Spleen (tissue), 11 donors: Measurements from ENCODE around the gene TEDC2. TPM values are rescaled to one million over a fixed set of nuclear protein-coding genes. Genes with fewer than 3 reads are reported as not detected.
A peak's percentile ranks its signal among the peaks of the same experiment; 100 is the strongest.

Source experiments
- DNase-seq: peaks from one replicate; pipeline ENCODE4 v3.0.0-alpha.2; 2020
- H3K27ac ChIP-seq, 8 donors: fragments of 200-600 bp; sonication (generic) in 7 of 8; 1 replicate in 4 of 8; 2 replicates in 4 of 8; pipeline versions ENCODE4 v1.5.0 to v1.8.0; 2016 to 2021; ENCODE audit warnings: inconsistent platforms in 4 of 8, mild to moderate bottlenecking in 4 of 8, moderate library complexity in 1 of 8
- H3K27me3 ChIP-seq, 7 donors: fragments of 200-600 bp; sonication (generic) in 6 of 7; replicated peaks in 1 of 7; 1 replicate in 4 of 7; 2 replicates in 3 of 7; pipeline versions ENCODE4 v1.5.0 to v1.8.0; 2016 to 2021; ENCODE audit warnings: inconsistent platforms in 3 of 7, mild to moderate bottlenecking in 1 of 7
- H3K36me3 ChIP-seq, 6 donors: fragments of 200-600 bp; sonication (generic) in 5 of 6; 1 replicate in 4 of 6; 2 replicates in 2 of 6; pipeline versions ENCODE4 v1.5.0 to v1.8.0; 2016 to 2021; ENCODE audit warnings: inconsistent platforms in 2 of 6
- H3K4me1 ChIP-seq, 6 donors: fragments of 200-600 bp; sonication (generic) in 5 of 6; 1 replicate in 3 of 6; 2 replicates in 3 of 6; pipeline versions ENCODE4 v1.5.0 to v1.8.0; 2016 to 2021; ENCODE audit warnings: inconsistent platforms in 3 of 6
- H3K4me3 ChIP-seq, 8 donors: fragments of 200-600 bp; sonication (generic) in 7 of 8; 1 replicate in 4 of 8; 2 replicates in 4 of 8; pipeline versions ENCODE4 v1.5.0 to v1.8.0; 2016 to 2021; ENCODE audit warnings: inconsistent platforms in 4 of 8, mild to moderate bottlenecking in 4 of 8, moderate library complexity in 2 of 8
- H3K9me3 ChIP-seq, 8 donors: fragments of 200-600 bp; sonication (generic) in 7 of 8; 1 replicate in 4 of 8; 2 replicates in 4 of 8; pipeline versions ENCODE4 v1.5.0 to v1.8.0; 2016 to 2021; ENCODE audit warnings: inconsistent platforms in 4 of 8
- POLR2A ChIP-seq, 3 donors: fragments of 450-650 bp; IDR thresholded peaks; one replicate each; pipeline ENCODE4 v1.5.1; 2017; ENCODE audit warnings: antibody characterized with exemption in 3 of 3, mild to moderate bottlenecking in 1 of 3
- POLR2AphosphoS5 ChIP-seq, 3 donors: sonication (generic); formaldehyde crosslinking; IDR thresholded peaks; one replicate each; pipeline ENCODE4 v1.5.1; 2017; ENCODE audit warnings: antibody characterized with exemption in 3 of 3
- WGBS, 5 donors: extraction: QIAGEN DNeasy Blood & Tissue Kit in 3 of 5; methylation state at CpG; one replicate each; pipeline versions ENCODE4 v1.1.5 to v1.1.7; 2013 to 2018; 5-methylcytosine and 5-hydroxymethylcytosine counted together
- intact Hi-C: fragments of 100-400 bp; cut with DNase I; formaldehyde crosslinking; loops from one replicate; pipeline ENCODE4 v1.15.0; 2023; ENCODE audit warnings: low total_unique reads
- polyA plus RNA-seq, 3 donors: library from polyadenylated mRNA; stranded (reverse); fragments of 200-250 nt; gene quantifications; one replicate each; pipeline ENCODE4 v1.2.1, GENCODE V29; 2013
- total RNA-seq, 7 donors: library from RNA; depleted of rRNA in 3 of 7; stranded (reverse); fragments of >200 nt in 3 of 7; fragmentation: NEBNext Ultra II Directional in 4 of 7; extraction: Animal tissue kit (Norgen Biotek cat#: 25700) in 4 of 7; gene quantifications; one replicate each; pipeline versions ENCODE4 v1.1.0 to v1.2.1, GENCODE V29; 2016 to 2021
- TF ChIP-seq, protein P1 (sequence below), 11 experiments: fragments of 200-600 bp in 7 of 11; fragments of 450-650 bp in 4 of 11; sonication (generic) in 4 of 11; IDR thresholded peaks in 8 of 11; conservative IDR thresholded peaks in 3 of 11; 1 replicate in 7 of 11; 2 replicates in 4 of 11; pipeline versions ENCODE4 v1.4.0 to v1.8.0; 2016 to 2021; ENCODE audit warnings: antibody characterized with exemption in 11 of 11, inconsistent platforms in 4 of 11, mild to moderate bottlenecking in 1 of 11
- donor health status: healthy with polysubstance abuse.
- donor health status: DM: no; HTN: no; CAD: no; lungs with moderate emphysema.
- donor health status: DM: no; HTN: no; CAD: no.
- donor health status: Bipolar disorder and iron deficiency.
- donor health status: healthy.
- donor health status: DM: no; HTN: no; CAD: no.
- donor health status: DM: yes; HTN: yes; CAD: no.

Gene TEDC2
- total and polyA plus RNA-seq, 10 donors, result 0.73 to 2.7 (median 1.6) TPM

DNA sequence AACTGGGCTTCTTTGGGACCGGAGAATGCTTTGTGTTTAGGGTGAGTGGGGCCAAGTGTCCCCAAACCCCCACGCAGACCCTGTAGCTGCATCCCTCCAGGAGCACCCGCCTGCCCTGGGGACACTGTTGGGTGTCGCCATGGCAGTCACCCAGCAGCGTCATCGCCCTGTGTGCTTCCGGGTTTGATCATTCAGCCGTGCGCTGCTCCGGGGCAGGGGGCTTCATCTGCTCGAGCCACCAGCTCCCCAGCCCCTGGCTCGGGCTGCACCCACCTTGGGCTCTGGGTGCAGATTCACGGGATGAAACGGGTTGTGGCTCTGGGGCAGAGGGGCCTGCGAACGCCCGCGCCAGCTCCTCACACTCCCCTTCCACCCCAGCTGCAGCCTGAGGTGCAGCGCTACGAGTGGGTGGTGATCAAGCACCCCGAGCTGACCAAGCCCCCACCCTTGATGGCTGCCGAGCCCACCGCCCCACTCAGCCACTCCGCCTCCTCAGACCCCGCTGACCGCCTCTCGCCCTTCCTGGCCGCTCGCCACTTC is 40.1 kb downstream of the TEDC2 start:
- peaks cover 0 to 47% (median 17%) of the 10 kb centered on the region in 6 donors for H3K36me3 ChIP-seq
- DNase-seq, result no peak
- no peaks in the 10 kb centered on the region for H3K9me3 ChIP-seq
- no peak for TF ChIP-seq POLR2A (IDR thresholded peaks at IDR 0.05)
- TF ChIP-seq, protein P1, sequence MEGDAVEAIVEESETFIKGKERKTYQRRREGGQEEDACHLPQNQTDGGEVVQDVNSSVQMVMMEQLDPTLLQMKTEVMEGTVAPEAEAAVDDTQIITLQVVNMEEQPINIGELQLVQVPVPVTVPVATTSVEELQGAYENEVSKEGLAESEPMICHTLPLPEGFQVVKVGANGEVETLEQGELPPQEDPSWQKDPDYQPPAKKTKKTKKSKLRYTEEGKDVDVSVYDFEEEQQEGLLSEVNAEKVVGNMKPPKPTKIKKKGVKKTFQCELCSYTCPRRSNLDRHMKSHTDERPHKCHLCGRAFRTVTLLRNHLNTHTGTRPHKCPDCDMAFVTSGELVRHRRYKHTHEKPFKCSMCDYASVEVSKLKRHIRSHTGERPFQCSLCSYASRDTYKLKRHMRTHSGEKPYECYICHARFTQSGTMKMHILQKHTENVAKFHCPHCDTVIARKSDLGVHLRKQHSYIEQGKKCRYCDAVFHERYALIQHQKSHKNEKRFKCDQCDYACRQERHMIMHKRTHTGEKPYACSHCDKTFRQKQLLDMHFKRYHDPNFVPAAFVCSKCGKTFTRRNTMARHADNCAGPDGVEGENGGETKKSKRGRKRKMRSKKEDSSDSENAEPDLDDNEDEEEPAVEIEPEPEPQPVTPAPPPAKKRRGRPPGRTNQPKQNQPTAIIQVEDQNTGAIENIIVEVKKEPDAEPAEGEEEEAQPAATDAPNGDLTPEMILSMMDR (IDR thresholded peaks at IDR 0.05 in 8 of 11, conservative IDR thresholded peaks at IDR 0.05 in 3 of 11), result no peak
- no peak for TF ChIP-seq POLR2AphosphoS5 (IDR thresholded peaks at IDR 0.05)
- peaks cover 10 to 42% (median 24%) of the 10 kb centered on the region in 6 donors for H3K4me1 ChIP-seq
- intact Hi-C loops, result loop anchor here (5.0 to 10.0 kb wide), 2 partner anchors 65 to 148 kb away; no protein-coding TSS in a partner anchor
- H3K27ac ChIP-seq, result no peak overlapping the region
- no peaks in the 10 kb centered on the region for H3K27me3 ChIP-seq
- WGBS, 5 donors, result 91 to 94% (median 93%) methylated on average over 21 to 29 of the region's 29 CpGs
- H3K4me3 ChIP-seq, result no peak overlapping the region

DNA sequence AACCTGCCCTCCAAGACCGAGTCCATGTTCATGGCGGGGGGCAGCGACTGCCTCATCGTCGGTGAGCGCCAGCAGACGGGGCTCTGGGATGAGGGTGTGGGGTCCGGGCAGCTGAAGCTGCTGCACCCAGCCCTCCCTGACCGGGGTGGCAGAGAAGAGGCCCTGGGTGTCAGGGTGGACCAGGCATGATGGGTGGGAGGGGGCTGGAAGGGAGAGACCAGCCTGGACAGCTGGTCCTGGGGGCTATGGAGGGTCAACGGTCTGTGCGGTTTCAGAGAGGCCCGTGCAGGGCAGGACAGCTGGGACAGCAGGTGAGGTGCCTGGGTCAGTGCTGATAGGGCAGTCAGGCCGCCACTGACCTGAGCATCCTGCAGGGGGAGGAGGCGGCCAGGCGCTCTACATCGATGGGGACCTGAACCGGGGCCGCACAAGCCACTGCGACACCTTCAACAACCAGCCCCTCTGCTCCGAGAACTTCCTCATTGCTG is 40.6 kb downstream of the TEDC2 start:
- intact Hi-C loops, result loop anchor here (5.0 kb wide), 1 partner anchor 148 kb away; no protein-coding TSS in a partner anchor
- 76 to 88% (median 86%) methylated on average over 13 to 20 of the region's 20 CpGs for WGBS, 5 donors
- Histone ChIP-seq H3K36me3 (peaks cover 0 to 47% (median 17%) of the 10 kb centered on the region in 6 donors), H3K27me3 (no peaks in the 10 kb centered on the region), H3K27ac (no peak overlapping the region), H3K9me3 (no peaks in the 10 kb centered on the region), H3K4me3 (no peak overlapping the region), H3K4me1 (peaks cover 10 to 42% (median 24%) of the 10 kb centered on the region in 6 donors)
- DNase-seq, result no peak
- TF ChIP-seq, protein P1 (IDR thresholded peaks at IDR 0.05 in 8 of 11, conservative IDR thresholded peaks at IDR 0.05 in 3 of 11), result no peak
- no peak for TF ChIP-seq POLR2AphosphoS5 (IDR thresholded peaks at IDR 0.05)
- TF ChIP-seq POLR2A (IDR thresholded peaks at IDR 0.05), result no peak

DNA sequence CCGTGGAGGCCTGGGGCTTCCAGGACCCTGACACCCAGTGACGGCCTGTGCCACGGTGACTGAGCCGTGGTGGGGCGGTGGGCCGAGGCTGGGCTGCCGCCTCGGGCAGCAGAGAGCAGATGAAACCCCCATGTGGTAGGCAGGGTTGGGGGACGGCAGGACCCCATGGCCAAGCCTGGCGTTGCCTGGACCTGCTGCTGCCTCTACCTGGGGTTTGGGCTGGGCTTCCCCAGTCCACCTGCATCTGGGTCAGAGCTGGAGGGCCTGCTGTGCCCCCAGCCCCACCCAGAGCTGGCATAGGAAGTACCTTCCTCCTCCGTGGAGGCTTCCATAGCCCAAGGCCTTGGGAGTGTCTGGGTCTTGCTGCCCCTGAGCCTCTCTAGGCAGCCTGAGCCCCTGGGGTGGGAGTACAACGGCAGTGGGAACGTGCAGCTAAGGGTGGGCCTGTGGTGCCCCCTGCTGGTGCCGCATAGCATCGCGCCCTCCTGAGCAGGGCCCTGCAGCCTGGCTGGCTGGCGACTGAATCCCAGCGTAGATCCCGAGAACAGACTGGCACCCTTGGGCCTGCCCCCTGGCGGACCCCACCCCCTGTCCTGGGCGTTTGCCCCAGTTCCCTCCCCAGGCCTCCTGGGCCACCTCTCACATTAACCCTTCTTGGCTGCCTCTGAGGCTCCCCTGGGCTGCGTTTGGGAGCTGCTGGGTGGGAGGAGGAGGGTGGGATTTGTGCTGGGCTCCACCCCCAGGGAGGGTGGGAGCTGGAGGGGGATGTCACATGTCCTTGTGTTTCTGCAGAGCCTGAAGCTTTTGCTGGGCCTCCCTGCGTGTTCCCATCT is 41.2 kb downstream of the TEDC2 start:
- intact Hi-C loops, result loop anchor here (5.0 kb wide), 1 partner anchor 149 kb away; no protein-coding TSS in a partner anchor
- no peaks in the 10 kb centered on the region for H3K27me3 ChIP-seq
- H3K9me3 ChIP-seq, result no peaks in the 10 kb centered on the region
- 36 to 56% (median 40%) methylated on average over 6 to 23 of the region's 23 CpGs for WGBS, 5 donors
- peaks cover 10 to 46% (median 24%) of the 10 kb centered on the region in 6 donors for H3K4me1 ChIP-seq
- DNase-seq, result peak; percentile 95
- TF ChIP-seq POLR2A (IDR thresholded peaks at IDR 0.05) (no peak), POLR2AphosphoS5 (IDR thresholded peaks at IDR 0.05) (peak; percentile 54 to 76 (median 68))
- TF ChIP-seq, protein P1 (IDR thresholded peaks at IDR 0.05 in 8 of 11, conservative IDR thresholded peaks at IDR 0.05 in 3 of 11), result peak; percentile 96 to 100 (median 99)
- H3K27ac ChIP-seq, result peak overlapping the region in 2 of 8 donors; percentile 0 to 32
- H3K4me3 ChIP-seq, result peak overlapping the region in 3 of 8 donors; percentile 15 to 57 (median 22)
- H3K36me3 ChIP-seq, result peaks cover 0 to 43% (median 15%) of the 10 kb centered on the region in 6 donors
